ENCODE data around the gene GLDC.

DNA sequence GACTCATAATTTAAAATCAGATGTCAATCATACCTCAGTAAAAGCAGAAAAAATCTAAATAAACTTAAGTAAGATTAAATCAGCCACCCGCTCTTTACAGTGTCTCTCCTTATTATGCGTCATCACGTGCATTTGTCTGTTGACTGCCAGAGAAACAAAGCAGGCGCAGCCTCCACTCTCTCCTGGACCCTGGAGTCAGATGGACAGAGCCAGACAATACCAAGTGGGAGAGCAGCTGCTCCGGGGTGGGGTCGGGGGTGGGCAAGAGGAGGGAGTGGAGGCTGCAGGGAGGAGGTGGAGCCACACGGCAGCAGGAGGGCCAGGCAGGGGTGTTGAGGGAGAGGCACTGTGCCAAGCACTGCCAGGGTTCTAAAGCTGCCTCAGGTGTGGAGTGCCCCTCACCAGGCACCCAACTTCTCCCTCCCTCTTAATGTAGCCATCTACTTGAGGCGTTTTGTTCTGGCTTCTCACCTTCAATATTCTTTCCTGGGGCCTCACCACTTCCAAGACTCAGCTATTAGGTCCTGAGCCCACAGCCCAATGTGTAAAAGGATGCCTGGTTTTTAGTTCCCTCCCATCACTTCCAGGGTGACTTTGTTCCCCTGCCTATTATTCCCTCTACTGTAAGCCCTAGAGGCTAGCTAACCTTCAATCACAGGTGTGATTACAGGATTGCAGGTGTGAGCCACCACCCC, 96.3 kb downstream of the GLDC start:
- TF ChIP-seq, protein P1, sequence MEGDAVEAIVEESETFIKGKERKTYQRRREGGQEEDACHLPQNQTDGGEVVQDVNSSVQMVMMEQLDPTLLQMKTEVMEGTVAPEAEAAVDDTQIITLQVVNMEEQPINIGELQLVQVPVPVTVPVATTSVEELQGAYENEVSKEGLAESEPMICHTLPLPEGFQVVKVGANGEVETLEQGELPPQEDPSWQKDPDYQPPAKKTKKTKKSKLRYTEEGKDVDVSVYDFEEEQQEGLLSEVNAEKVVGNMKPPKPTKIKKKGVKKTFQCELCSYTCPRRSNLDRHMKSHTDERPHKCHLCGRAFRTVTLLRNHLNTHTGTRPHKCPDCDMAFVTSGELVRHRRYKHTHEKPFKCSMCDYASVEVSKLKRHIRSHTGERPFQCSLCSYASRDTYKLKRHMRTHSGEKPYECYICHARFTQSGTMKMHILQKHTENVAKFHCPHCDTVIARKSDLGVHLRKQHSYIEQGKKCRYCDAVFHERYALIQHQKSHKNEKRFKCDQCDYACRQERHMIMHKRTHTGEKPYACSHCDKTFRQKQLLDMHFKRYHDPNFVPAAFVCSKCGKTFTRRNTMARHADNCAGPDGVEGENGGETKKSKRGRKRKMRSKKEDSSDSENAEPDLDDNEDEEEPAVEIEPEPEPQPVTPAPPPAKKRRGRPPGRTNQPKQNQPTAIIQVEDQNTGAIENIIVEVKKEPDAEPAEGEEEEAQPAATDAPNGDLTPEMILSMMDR (IDR thresholded peaks at IDR 0.05) = no peak
- no peak for TF ChIP-seq POLR2A (IDR thresholded peaks at IDR 0.05)

All from ovary (tissue), 3 donors.